Thoracic aorta (tissue), 2 donors: ENCODE measurements around the gene DENND5A. TPM values are rescaled to one million over a fixed set of nuclear protein-coding genes. Genes with fewer than 3 reads are reported as not detected.

ENCODE experiments used
- ATAC-seq: fragments of 150-250 bp; one replicate; pipeline ENCODE4 v1.8.0; 2017; ENCODE audit warnings: low read depth; ENCODE audit not compliant: insufficient number of reproducible peaks, low FRiP score
- DNase-seq: peaks from one replicate; pipeline ENCODE4 v3.0.0-alpha.2; 2020; ENCODE audit warnings: low spot score
- H3K27ac ChIP-seq, 2 donors: fragments of 200-600 bp; sonication (generic); 1 replicate in 1 of 2; 2 replicates in 1 of 2; pipeline ENCODE4 v1.5.1; 2016; ENCODE audit warnings: mild to moderate bottlenecking in 2 of 2, moderate library complexity in 2 of 2
- H3K27me3 ChIP-seq: fragments of 200-600 bp; sonication (generic); replicated peaks from 2 replicates; pipeline ENCODE4 v1.6.0; 2016; ENCODE audit warnings: mild to moderate bottlenecking; ENCODE audit not compliant: insufficient read depth
- H3K36me3 ChIP-seq: fragments of 200-600 bp; sonication (generic); one replicate; pipeline ENCODE4 v1.5.1; 2016
- H3K4me1 ChIP-seq, 2 donors: fragments of 200-600 bp; sonication (generic); 1 replicate in 1 of 2; 2 replicates in 1 of 2; pipeline versions ENCODE4 v1.5.1 to v1.6.0; 2016; ENCODE audit warnings: low read depth in 2 of 2, mild to moderate bottlenecking in 1 of 2; ENCODE audit not compliant: control insufficient read depth in 1 of 2
- H3K4me3 ChIP-seq: fragments of 200-600 bp; sonication (generic); 2 replicates; pipeline ENCODE4 v1.5.1; 2016; ENCODE audit warnings: mild to moderate bottlenecking
- H3K9me3 ChIP-seq: fragments of 200-600 bp; sonication (generic); 2 replicates; pipeline ENCODE4 v1.5.1; 2016
- total RNA-seq, 2 donors: library from RNA; depleted of rRNA; stranded (reverse); fragments of >200 nt; gene quantifications; one replicate each; pipeline versions ENCODE4 v1.1.0 to v1.2.3, GENCODE V29; 2016
- TF ChIP-seq, protein P1 (sequence below): fragments of 200-600 bp; sonication (generic); IDR thresholded peaks from one replicate; pipeline ENCODE4 v1.5.1; 2019; ENCODE audit warnings: antibody characterized with exemption

DENND5A gene
- total RNA-seq, 2 donors from 2014 or later, result 169 to 178 TPM

- TF ChIP-seq, protein P1, sequence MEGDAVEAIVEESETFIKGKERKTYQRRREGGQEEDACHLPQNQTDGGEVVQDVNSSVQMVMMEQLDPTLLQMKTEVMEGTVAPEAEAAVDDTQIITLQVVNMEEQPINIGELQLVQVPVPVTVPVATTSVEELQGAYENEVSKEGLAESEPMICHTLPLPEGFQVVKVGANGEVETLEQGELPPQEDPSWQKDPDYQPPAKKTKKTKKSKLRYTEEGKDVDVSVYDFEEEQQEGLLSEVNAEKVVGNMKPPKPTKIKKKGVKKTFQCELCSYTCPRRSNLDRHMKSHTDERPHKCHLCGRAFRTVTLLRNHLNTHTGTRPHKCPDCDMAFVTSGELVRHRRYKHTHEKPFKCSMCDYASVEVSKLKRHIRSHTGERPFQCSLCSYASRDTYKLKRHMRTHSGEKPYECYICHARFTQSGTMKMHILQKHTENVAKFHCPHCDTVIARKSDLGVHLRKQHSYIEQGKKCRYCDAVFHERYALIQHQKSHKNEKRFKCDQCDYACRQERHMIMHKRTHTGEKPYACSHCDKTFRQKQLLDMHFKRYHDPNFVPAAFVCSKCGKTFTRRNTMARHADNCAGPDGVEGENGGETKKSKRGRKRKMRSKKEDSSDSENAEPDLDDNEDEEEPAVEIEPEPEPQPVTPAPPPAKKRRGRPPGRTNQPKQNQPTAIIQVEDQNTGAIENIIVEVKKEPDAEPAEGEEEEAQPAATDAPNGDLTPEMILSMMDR, result no peak
- H3K9me3 ChIP-seq, result no peaks in the 10 kb centered on the region
- ATAC-seq (no peak), DNase-seq (no peak)
- H3K36me3 ChIP-seq, result no peaks in the 10 kb centered on the region
- no peak overlapping the region for H3K4me3 ChIP-seq
- H3K27ac ChIP-seq, result no peak overlapping the region
- no peaks in the 10 kb centered on the region for H3K27me3 ChIP-seq
- no peaks in the 10 kb centered on the region for H3K4me1 ChIP-seq
These were observed 39.0 kb upstream of the DENND5A start for GRCh38 chr11:9304178-9304577.

DNA sequence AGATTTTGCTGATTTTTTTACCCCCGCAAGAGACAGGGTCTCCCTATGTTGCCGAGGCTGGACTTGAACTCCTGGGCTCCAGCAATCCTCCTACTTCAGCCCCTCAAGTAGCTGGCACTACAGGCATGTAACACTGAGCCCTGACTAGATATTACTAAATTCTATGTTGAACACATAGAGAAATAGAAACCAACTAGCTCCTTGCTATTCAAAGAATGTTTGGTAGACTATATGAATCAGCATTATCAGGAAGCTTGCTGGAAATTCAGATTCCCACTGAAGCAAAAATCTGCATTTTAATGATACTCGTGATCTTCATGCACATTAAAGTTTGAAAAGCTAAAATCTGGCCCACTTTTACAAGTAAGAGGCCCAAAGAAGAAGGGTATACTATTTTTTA is 37.3 kb upstream of the DENND5A start:
- Histone ChIP-seq H3K27me3 (no peaks in the 10 kb centered on the region), H3K9me3 (no peaks in the 10 kb centered on the region), H3K27ac (no peak overlapping the region), H3K4me3 (no peak overlapping the region), H3K4me1 (no peaks in the 10 kb centered on the region), H3K36me3 (no peaks in the 10 kb centered on the region)
- TF ChIP-seq, protein P1, result no peak
- DNase-seq, result no peak
- ATAC-seq, result no peak

DNA sequence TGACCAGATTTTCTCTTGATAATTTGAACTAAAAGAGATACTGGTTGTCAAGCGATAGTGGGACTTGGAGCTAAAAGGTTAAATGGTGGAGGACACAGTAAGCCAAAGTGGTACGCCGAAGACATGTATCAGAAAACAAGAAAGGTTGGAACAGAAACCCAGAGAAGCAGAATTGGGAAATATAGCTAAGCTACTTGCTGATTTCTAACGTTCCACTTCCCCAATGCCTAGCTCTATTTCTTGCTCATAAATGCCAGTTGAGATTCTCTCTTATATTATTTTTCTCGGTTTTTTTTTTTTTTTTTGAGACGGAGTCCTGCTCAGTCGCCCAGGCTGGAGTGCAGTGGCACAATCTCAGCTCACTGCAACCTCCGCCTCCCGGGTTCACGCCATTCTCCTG is 36.6 kb upstream of the DENND5A start:
- Histone ChIP-seq H3K36me3 (peaks cover 3% of the 10 kb centered on the region), H3K4me3 (no peak overlapping the region), H3K27ac (no peak overlapping the region), H3K9me3 (no peaks in the 10 kb centered on the region), H3K27me3 (no peaks in the 10 kb centered on the region), H3K4me1 (no peaks in the 10 kb centered on the region)
- DNase-seq (no peak), ATAC-seq (no peak)
- TF ChIP-seq, protein P1, result no peak

GRCh38 chr11:9293646-9294045 is 28.5 kb upstream of the DENND5A start:
- Histone ChIP-seq H3K9me3 (no peaks in the 10 kb centered on the region), H3K27ac (no peak overlapping the region), H3K27me3 (no peaks in the 10 kb centered on the region), H3K36me3 (peaks cover 3% of the 10 kb centered on the region), H3K4me3 (no peak overlapping the region), H3K4me1 (no peaks in the 10 kb centered on the region)
- ATAC-seq (no peak), DNase-seq (no peak)
- TF ChIP-seq, protein P1, result no peak

GRCh38 chr11:9285850-9286587 is 20.9 kb upstream of the DENND5A start:
- peaks cover 3% of the 10 kb centered on the region for H3K36me3 ChIP-seq
- DNase-seq, result no peak
- no peaks in the 10 kb centered on the region for H3K9me3 ChIP-seq
- ATAC-seq, result no peak
- no peaks in the 10 kb centered on the region for H3K27me3 ChIP-seq
- peaks cover 0 to 7% of the 10 kb centered on the region in 2 donors for H3K4me1 ChIP-seq
- H3K4me3 ChIP-seq, result no peak overlapping the region
- H3K27ac ChIP-seq, result no peak overlapping the region
- TF ChIP-seq, protein P1, result no peak
